Activated CD4-positive, alpha-beta T cell treated with anti-CD3 and anti-CD28 coated beads, Interleukin-2, amount 50 U/mL, for 24 hours (primary cell): ENCODE data around the gene ALG12.

Experiments
- DNase-seq, 2 donors: peaks; one replicate each; pipeline ENCODE4 v3.0.0-alpha.2; 2020; ENCODE audit warnings: low read depth in 1 of 2, low spot score in 1 of 2

ALG12 gene

GRCh38 chr22:49946612-49947295 lies 28.5 kb upstream of the ALG12 start:
- DNase-seq: no peak

- peak in 1 of 2 donors; percentile 19 for DNase-seq
These were observed 27.0 kb upstream of the ALG12 start for GRCh38 chr22:49945042-49945794.

- DNase-seq: no peak
These were observed 26.2 kb upstream of the ALG12 start for GRCh38 chr22:49944399-49944891.

GRCh38 chr22:49943771-49944398 lies 25.6 kb upstream of the ALG12 start:
- no peak for DNase-seq

- no peak for DNase-seq
These were observed 25.1 kb upstream of the ALG12 start for GRCh38 chr22:49943405-49943765.

GRCh38 chr22:49942565-49943404 lies 24.5 kb upstream of the ALG12 start:
- no peak for DNase-seq

- DNase-seq: no peak
These were observed 23.5 kb upstream of the ALG12 start for GRCh38 chr22:49941507-49942316.

GRCh38 chr22:49938565-49939136 lies 20.4 kb upstream of the ALG12 start:
- DNase-seq: no peak

GRCh38 chr22:49937758-49938564 lies 19.7 kb upstream of the ALG12 start:
- no peak for DNase-seq

GRCh38 chr22:49936973-49937757 lies 18.9 kb upstream of the ALG12 start:
- no peak for DNase-seq

GRCh38 chr22:49936018-49936972 lies 18.1 kb upstream of the ALG12 start:
- DNase-seq: peak; percentile 89 to 90

GRCh38 chr22:49935561-49935960 lies 17.3 kb upstream of the ALG12 start:
- DNase-seq: no peak

GRCh38 chr22:49934891-49935557 lies 16.8 kb upstream of the ALG12 start:
- peak; percentile 73 to 75 for DNase-seq

- no peak for DNase-seq
These were observed 16.1 kb upstream of the ALG12 start for GRCh38 chr22:49934160-49934890.

- DNase-seq: no peak
These were observed 15.3 kb upstream of the ALG12 start for GRCh38 chr22:49933236-49934159.
